Measurements from ENCODE around the gene OR4D1.
"Not testable (repeated sequence)": the region's sequence is repeated elsewhere in the genome, so short reads cannot be mapped to it uniquely, and the experiment has no call there.

The OR4D1 gene
- 0.77 to 2.7 reads per million in 2 donors for total RNA-seq

GRCh38 chr17:58147930-58148434 lies at the start of gene OR4D1:
Gene OR4D1, plus strand, starts transcription at chr17:58148384. Its CDS starts 6,770 bp downstream, at chr17:58155154.
- no peak for DNase-seq

- no peak for DNase-seq
Measured at GRCh38 chr17:58100506-58100905, 47.7 kb upstream of the OR4D1 start.

DNA sequence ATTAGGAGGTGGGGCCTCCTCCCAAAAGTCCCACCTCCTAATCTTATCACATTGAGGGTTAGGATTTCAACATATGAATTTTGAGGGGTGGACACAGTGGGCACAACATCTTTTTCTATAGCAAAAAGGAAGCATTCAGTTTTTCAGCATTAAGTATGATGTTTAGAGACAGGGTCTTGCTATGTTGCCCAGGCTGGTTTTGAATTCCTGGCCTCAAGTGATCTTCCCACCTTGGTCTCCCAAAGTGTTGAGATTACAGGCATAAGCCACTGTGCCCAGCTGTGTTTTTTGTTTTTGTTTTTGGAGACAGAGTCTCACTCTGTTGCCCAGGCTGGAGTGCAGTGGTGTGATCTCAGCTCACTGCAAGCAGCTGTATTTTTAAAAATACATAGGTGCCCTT lies 46.3 kb upstream of the OR4D1 start:
- DNase-seq: not testable (repeated sequence)

GRCh38 chr17:58105093-58105492 lies 43.1 kb upstream of the OR4D1 start:
- no peak for DNase-seq

DNA sequence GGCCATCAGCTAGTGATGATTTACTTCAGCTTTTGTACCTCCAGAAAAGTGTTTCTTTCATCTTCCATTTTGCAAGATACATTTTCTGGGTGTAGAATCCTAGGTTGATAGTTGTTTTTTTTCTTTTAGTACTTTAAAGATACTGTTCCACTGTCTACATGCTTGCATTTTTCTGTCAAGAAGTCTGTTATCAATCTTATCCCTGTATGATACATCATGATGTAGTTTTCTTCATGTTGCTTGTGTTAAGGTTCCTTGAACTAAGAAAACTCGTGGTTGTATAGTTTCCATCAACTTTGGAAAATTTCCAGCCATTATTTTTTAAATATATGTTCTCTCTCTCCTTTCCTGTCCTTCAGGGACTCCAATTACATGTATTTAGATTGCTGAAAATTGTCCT lies 40.9 kb upstream of the OR4D1 start:
- no peak for DNase-seq

- DNase-seq: no peak
Measured at GRCh38 chr17:58109197-58109596, 39.0 kb upstream of the OR4D1 start.

GRCh38 chr17:58110012-58110411 lies 38.2 kb upstream of the OR4D1 start:
- DNase-seq: no peak

DNA sequence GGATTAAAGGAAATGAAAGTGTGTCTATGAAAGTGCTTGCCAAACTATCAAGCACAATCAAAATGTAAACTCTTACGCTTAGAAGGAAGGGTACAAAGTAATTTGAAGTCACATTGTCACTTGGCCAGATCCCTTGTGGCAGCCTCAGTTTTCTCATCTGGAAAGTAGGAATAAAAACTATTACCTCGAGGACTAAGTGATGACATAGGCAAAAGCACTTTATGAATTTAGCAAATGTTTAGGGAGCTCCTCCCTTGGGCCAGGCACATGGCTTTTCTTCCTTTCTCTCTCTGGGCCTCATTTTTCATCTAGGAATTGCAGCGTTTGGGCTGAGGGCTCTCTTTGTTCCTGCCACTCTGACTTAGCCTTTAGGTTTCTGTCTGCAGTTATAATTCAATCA lies 36.5 kb upstream of the OR4D1 start:
- DNase-seq: no peak

DNA sequence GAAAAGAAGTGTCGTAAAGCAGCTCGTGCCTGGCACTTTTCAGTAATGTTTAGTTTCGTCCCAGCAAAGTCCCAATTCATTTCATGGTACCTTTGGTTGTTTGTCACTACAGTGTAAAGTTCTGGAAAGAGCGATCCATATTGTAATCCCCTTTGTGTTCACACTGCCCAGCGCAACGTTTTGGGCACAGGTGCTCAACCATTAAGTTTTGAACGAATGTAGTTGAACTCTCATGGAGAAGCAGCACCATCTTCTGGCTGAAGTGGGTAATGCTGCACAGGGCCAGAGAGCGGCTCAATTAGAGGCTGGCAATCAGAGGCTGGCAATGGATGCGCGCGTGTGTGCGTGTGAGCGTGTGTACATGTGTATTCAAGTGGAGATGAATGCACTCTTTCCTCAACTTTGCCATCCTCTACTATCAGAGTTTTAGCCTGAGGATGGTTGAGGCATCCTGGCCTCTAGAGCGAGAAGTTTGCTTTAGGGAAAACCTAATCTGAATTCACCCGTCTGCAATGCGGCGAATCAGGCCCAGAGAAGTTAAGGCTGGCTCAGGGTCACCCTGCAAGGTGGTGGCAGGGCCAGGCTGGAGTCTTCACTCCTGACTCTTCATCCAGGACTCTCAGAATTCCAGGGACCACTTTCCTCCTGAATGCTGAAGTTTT lies 35.1 kb upstream of the OR4D1 start:
- DNase-seq: peak; percentile 83

DNA sequence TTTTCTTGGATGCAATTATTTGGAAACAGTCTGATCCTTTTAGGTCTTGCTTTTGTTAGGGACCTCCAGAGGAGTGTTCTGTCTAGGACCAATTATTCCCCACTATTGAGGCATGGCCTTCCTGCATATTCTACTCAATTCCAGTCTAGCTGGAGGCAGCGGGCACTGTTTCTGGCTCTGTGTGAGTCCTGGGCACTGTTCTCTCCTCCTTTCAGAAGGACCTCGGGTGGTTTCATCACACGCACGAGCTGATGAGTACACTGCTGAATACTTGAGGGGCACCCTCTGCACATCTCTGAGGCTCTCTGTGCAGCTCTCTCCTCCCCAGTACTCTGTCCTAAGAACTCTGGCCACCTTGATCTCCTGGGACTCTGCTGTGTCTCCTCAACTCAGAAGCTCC lies 34.2 kb upstream of the OR4D1 start:
- no peak for DNase-seq

- DNase-seq: no peak
Measured at GRCh38 chr17:58117382-58117781, 30.8 kb upstream of the OR4D1 start.

- DNase-seq: no peak
Measured at GRCh38 chr17:58119491-58119890, 28.7 kb upstream of the OR4D1 start.

GRCh38 chr17:58120195-58120822 lies 27.9 kb upstream of the OR4D1 start:
- DNase-seq: peak; percentile 37

DNA sequence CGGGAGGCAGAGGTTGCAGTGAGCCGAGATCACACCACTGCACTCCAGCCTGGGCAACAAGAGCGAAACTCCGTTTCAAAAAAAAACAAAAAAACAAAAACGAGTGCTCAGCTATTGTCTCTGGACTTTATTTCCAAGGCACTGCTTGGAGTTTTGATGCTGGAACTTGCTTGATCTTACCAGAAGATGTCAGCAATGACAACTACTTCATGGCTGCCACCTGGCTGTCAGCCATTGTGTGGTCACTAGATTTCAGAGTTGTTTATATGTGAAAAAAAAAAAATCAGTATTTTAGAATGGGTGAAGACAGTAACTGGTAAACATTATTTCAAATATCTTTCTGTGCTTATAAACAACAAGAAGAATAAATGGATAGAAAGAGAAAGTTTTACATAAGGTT lies 26.3 kb upstream of the OR4D1 start:
- peak; percentile 9 for DNase-seq

- no peak for DNase-seq
Measured at GRCh38 chr17:58127846-58128245, 20.3 kb upstream of the OR4D1 start.

GRCh38 chr17:58132697-58133096 lies 15.5 kb upstream of the OR4D1 start:
- not testable (repeated sequence) for DNase-seq

DNA sequence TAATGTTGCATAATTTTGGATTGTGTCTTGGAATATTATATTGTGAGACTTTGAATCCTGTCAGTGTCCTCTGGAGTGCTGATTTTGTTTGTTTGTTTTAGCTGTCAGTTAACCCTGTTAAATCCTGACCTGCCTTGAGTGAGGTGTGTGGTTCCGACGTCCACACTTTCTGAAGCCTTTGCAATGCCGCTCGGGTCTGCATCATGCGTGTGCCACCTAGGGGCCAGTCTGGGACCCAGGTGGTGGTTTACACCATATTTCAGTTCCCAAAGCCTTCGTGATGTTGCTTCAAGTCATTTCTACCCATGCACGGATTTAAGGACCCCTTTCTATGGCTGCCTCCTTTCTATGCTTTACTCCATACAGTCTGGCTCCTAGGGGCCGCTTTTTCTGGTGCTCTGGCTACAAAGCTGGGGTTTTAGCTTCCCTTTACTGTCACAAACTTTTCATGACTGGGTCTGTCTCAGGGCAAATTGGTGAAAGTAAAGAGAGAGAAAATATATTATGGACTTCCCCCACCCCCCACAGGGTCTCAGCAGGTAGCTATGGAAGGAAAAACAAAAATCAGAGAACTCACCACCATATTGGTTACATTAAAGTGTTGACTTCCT lies 11.4 kb upstream of the OR4D1 start:
- no peak for DNase-seq

GRCh38 chr17:58141505-58141904 lies 6.7 kb upstream of the OR4D1 start:
- DNase-seq: no peak

- not testable (repeated sequence) for DNase-seq
Measured at GRCh38 chr17:58143335-58143734, 4.8 kb upstream of the OR4D1 start.

GRCh38 chr17:58144801-58145200 lies 3.4 kb upstream of the OR4D1 start:
- DNase-seq: no peak

DNA sequence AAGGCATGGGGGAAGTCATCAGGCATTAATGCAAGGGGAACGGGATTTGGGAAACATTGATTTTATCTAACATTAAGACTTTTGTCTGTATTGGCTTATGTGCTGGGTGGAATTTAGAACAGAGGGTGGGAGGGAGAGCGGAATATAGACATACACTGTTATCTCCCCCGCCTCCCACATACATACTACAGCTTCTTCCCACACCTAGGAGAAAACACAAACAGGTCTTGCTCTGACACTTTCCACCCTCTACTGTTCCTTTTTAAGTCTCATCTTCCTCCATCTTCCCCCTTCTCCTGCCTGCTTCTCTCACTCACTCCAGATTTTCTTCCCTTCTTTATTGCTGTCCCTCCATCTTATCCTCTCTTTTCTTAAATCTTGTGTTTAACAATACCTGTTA lies 425 bp downstream of the OR4D1 start:
- no peak for DNase-seq

DNA sequence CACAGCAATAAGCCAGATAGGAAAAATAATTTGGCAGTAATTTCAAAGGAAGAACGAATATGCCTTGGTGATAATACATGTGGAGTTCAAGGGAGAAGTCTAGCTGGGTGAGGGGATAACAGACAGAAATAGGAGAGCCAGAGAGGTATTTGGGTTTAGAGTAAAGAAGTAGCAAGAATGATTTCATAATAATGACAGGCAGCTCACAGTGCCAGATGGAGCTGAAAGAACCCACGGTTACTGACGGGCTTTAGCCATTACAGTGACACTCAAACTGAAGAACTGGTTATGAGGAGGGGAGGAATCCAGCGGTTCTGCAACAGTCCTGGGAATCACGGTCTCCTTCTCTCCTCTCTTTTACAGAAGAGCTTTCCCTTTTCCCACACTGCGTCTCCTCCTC lies 2.2 kb downstream of the OR4D1 start:
- DNase-seq: no peak

- DNase-seq: peak; percentile 41
Measured at GRCh38 chr17:58153046-58153445, 4.9 kb downstream of the OR4D1 start.

DNA sequence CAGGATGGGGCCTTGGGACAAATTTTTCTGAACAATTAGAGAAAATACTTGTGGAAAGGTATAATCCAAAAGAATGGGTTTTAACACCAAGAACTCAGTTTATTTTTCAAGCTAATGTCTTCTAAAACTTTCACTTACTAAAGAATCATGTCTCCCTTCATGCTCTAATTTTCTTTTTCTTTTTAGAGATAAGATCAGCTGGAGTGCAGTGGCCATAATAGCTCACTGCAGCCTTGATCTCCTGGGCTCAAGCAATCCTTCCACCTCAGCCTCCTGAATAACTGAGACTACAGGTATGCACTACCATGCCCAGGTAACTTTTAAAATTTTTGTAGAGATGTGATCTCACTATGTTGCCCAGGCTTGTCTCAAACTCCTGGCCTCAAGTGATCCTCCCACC lies 5.5 kb downstream of the OR4D1 start:
- no peak for DNase-seq
